Measurements from ENCODE around the gene FILIP1.

The FILIP1 gene

DNA sequence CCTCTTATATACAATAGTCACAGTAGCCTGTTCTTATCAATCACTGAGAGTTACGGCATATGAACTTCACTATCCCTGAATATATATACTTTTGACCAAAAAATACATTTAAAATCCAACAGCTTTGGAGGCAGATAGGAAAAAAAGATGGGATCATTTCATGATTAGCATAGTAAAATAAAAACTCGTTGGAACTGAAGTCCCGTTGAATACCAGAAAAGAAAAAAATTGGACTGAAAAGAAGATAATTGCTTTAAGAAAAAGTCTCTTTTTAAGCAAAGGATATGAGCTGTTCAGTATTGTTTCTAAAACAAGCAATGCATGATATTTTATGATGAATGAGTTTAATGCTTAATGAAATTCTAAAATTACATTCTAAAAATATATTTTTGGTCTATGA is 4.4 kb upstream of the FILIP1 start:
- Histone ChIP-seq H3K4me2 (ENCODE audit: low read depth, low read length, poor library complexity, severe bottlenecking) (no peak overlapping the region), H3K9ac (ENCODE audit: low read length) (no peak overlapping the region), H2AFZ (ENCODE audit: low read depth, low read length, severe bottlenecking) (no peak overlapping the region), H3K27me3 (ENCODE audit: low read length) (no peaks in the 10 kb centered on the region), H3K27ac (ENCODE audit: low read depth, low read length) (no peak overlapping the region), H3K79me2 (ENCODE audit: insufficient read depth, low read length) (no peaks in the 10 kb centered on the region), H3K4me3 (ENCODE audit: insufficient read depth, low read length, poor library complexity, severe bottlenecking) (no peak overlapping the region), H3F3A (ENCODE audit: insufficient read depth) (no peaks in the 10 kb centered on the region), H3K9me3 (ENCODE audit: insufficient read depth, low read length) (no peaks in the 10 kb centered on the region), H3K36me3 (ENCODE audit: low read length) (no peaks in the 10 kb centered on the region), H3K9me2 (replicated peaks; ENCODE audit: insufficient read depth, low read length) (no peaks in the 10 kb centered on the region), H4K20me1 (ENCODE audit: low read depth, low read length) (no peaks in the 10 kb centered on the region)
- TF ChIP-seq EZH2phosphoT487 (conservative IDR thresholded peaks at IDR 0.05; ENCODE audit: low read length), result no peak
- TF ChIP-seq, protein P1, sequence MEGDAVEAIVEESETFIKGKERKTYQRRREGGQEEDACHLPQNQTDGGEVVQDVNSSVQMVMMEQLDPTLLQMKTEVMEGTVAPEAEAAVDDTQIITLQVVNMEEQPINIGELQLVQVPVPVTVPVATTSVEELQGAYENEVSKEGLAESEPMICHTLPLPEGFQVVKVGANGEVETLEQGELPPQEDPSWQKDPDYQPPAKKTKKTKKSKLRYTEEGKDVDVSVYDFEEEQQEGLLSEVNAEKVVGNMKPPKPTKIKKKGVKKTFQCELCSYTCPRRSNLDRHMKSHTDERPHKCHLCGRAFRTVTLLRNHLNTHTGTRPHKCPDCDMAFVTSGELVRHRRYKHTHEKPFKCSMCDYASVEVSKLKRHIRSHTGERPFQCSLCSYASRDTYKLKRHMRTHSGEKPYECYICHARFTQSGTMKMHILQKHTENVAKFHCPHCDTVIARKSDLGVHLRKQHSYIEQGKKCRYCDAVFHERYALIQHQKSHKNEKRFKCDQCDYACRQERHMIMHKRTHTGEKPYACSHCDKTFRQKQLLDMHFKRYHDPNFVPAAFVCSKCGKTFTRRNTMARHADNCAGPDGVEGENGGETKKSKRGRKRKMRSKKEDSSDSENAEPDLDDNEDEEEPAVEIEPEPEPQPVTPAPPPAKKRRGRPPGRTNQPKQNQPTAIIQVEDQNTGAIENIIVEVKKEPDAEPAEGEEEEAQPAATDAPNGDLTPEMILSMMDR (IDR thresholded peaks at IDR 0.05; ENCODE audit: insufficient read depth, low read length, poor library complexity, severe bottlenecking), result no peak

DNA sequence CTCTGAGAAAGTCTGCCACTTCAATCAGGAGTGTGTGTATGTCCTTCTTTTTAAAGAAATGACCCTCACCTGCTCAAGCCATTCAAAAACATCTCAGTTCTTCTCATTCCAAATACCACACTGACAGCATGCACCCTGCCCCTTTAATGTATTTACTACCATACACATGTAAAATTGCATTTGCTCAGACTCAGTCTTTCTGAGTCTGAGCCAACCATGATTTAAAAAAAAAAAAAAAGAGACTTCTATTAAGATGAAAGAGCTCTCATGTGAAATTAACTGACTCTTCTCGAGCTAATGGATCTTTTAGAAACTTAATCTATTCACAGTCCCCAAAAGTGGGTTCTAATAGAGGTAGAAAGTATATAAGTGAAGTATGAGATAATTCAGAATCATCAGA is 1.4 kb upstream of the FILIP1 start:
- Histone ChIP-seq H4K20me1 (ENCODE audit: low read depth, low read length) (no peaks in the 10 kb centered on the region), H3K36me3 (ENCODE audit: low read length) (no peaks in the 10 kb centered on the region), H3F3A (ENCODE audit: insufficient read depth) (no peaks in the 10 kb centered on the region), H3K9me2 (replicated peaks; ENCODE audit: insufficient read depth, low read length) (no peaks in the 10 kb centered on the region), H3K27ac (ENCODE audit: low read depth, low read length) (no peak overlapping the region), H3K79me2 (ENCODE audit: insufficient read depth, low read length) (no peaks in the 10 kb centered on the region), H3K4me3 (ENCODE audit: insufficient read depth, low read length, poor library complexity, severe bottlenecking) (no peak overlapping the region), H3K9me3 (ENCODE audit: insufficient read depth, low read length) (no peaks in the 10 kb centered on the region), H3K27me3 (ENCODE audit: low read length) (no peaks in the 10 kb centered on the region), H3K9ac (ENCODE audit: low read length) (no peak overlapping the region), H2AFZ (ENCODE audit: low read depth, low read length, severe bottlenecking) (no peak overlapping the region), H3K4me2 (ENCODE audit: low read depth, low read length, poor library complexity, severe bottlenecking) (no peak overlapping the region)
- no peak for TF ChIP-seq EZH2phosphoT487 (conservative IDR thresholded peaks at IDR 0.05; ENCODE audit: low read length)
- TF ChIP-seq, protein P1 (IDR thresholded peaks at IDR 0.05; ENCODE audit: insufficient read depth, low read length, poor library complexity, severe bottlenecking), result no peak

DNA sequence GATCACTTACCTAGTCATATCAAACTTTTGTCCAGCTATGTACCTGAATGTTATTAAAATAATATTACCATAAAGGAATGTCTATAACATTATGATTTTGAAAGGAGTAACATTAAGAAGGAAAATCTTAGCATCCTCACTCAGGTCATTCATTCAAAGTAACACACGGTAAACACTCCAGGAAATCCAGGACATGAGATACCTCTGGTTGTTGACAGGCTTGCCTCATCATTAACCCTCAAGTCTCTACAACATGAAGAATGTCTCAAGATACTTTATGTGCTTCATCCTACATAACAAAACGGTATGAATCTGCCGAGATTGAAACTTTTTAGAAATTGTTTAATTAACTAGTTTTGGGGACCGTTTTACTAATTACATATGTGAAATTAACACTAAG is 690 bp upstream of the FILIP1 start:
- H3K9ac ChIP-seq (ENCODE audit: low read length), result no peak overlapping the region
- H3K9me3 ChIP-seq (ENCODE audit: insufficient read depth, low read length), result no peaks in the 10 kb centered on the region
- TF ChIP-seq, protein P1 (IDR thresholded peaks at IDR 0.05; ENCODE audit: insufficient read depth, low read length, poor library complexity, severe bottlenecking), result no peak
- TF ChIP-seq EZH2phosphoT487 (conservative IDR thresholded peaks at IDR 0.05; ENCODE audit: low read length), result no peak
- no peaks in the 10 kb centered on the region for H3K36me3 ChIP-seq (ENCODE audit: low read length)
- H3K79me2 ChIP-seq (ENCODE audit: insufficient read depth, low read length), result no peaks in the 10 kb centered on the region
- H3K4me3 ChIP-seq (ENCODE audit: insufficient read depth, low read length, poor library complexity, severe bottlenecking), result no peak overlapping the region
- no peak overlapping the region for H3K4me2 ChIP-seq (ENCODE audit: low read depth, low read length, poor library complexity, severe bottlenecking)
- H2AFZ ChIP-seq (ENCODE audit: low read depth, low read length, severe bottlenecking), result no peak overlapping the region
- no peaks in the 10 kb centered on the region for H3K27me3 ChIP-seq (ENCODE audit: low read length)
- H3F3A ChIP-seq (ENCODE audit: insufficient read depth), result no peaks in the 10 kb centered on the region
- H3K27ac ChIP-seq (ENCODE audit: low read depth, low read length), result no peak overlapping the region
- no peaks in the 10 kb centered on the region for H3K9me2 ChIP-seq (replicated peaks; ENCODE audit: insufficient read depth, low read length)
- H4K20me1 ChIP-seq (ENCODE audit: low read depth, low read length), result no peaks in the 10 kb centered on the region

All from SU-DHL-6 (cell line).